OCI-LY1 (cell line): ENCODE measurements around the gene ITPK1.

Source experiments
- CTCF ChIP-seq: fragments of 200-600 bp; sonication (generic), shearing (Covaris generic); IDR thresholded peaks from 2 replicates; pipeline ENCODE4 v1.5.1; 2017; ENCODE audit warnings: mild to moderate bottlenecking, antibody characterized with exemption, low read length, moderate library complexity, mixed read lengths
- EZH2 ChIP-seq: fragments of 200-600 bp; sonication (generic), shearing (Covaris generic); IDR thresholded peaks from 2 replicates; pipeline ENCODE4 v1.8.0; 2017; ENCODE audit warnings: borderline replicate concordance, mixed run types, mild to moderate bottlenecking, antibody characterized with exemption, low read length, moderate library complexity, mixed read lengths

DNA sequence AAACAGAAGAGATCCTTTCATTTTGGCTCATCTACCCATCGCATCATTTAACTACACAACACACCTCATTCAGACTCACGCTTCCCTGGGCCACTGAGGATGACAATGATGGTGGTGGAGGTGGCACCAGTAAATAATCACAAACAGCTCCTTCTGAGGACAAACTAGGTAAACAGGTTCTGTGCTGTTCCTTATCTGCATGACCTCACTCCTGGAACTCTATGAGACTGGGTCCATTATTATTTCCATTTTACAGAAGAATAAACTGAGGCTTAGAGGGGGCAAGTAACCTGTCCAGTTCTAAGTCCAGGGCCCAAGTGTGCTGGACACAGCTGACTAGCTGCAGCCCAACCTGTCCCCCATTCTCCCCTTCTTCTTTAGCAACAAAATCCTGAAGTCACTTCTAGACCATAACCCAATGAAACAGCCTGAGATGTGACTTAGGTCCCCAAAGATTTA lies 50.4 kb downstream of the ITPK1 start:
- TF ChIP-seq CTCF, result no peak
- no peak for TF ChIP-seq EZH2
